Lower leg skin (tissue), 4 donors: Measurements from ENCODE around the gene CDH23. TPM values are rescaled to one million over a fixed set of nuclear protein-coding genes. Genes with fewer than 3 reads are reported as not detected.

Source experiments
- DNase-seq, 2 donors: peaks; one replicate each; pipeline ENCODE4 v3.0.0-alpha.2; 2019; ENCODE audit warnings: low spot score in 2 of 2
- H3K4me3 ChIP-seq: fragments of 200-600 bp; sonication (generic); 2 replicates; pipeline ENCODE4 v1.5.1; 2017; ENCODE audit warnings: mild to moderate bottlenecking, low read depth; ENCODE audit not compliant: poor library complexity, severe bottlenecking
- CTCF ChIP-seq, 3 donors: fragments of 450-650 bp; IDR thresholded peaks; one replicate each; pipeline ENCODE4 v1.5.1; 2016; ENCODE audit warnings: antibody characterized with exemption in 3 of 3, mild to moderate bottlenecking in 3 of 3, moderate library complexity in 2 of 3
- POLR2A ChIP-seq, 2 donors: fragments of 450-650 bp; IDR thresholded peaks; one replicate each; pipeline ENCODE4 v1.6.1; 2016 to 2017; ENCODE audit warnings: antibody characterized with exemption in 2 of 2, mild to moderate bottlenecking in 1 of 2, moderate library complexity in 1 of 2
- WGBS, 2 donors: methylation state at CpG; one replicate each; pipeline ENCODE4 v1.1.5; 2018; 5-methylcytosine and 5-hydroxymethylcytosine counted together
- intact Hi-C: fragments of 100-400 bp; cut with DNase I; formaldehyde crosslinking; loops from one replicate; pipeline ENCODE4 v1.15.0; 2023; ENCODE audit warnings: low total_unique reads
- total RNA-seq, 4 donors: library from RNA; depleted of rRNA; stranded (reverse); fragments of >200 nt; gene quantifications; one replicate each; pipeline ENCODE4 v1.1.0, GENCODE V29; 2016

The CDH23 gene
- total RNA-seq, 4 donors from 2014 or later = 1.7 to 9.2 (median 2.6) TPM

DNA sequence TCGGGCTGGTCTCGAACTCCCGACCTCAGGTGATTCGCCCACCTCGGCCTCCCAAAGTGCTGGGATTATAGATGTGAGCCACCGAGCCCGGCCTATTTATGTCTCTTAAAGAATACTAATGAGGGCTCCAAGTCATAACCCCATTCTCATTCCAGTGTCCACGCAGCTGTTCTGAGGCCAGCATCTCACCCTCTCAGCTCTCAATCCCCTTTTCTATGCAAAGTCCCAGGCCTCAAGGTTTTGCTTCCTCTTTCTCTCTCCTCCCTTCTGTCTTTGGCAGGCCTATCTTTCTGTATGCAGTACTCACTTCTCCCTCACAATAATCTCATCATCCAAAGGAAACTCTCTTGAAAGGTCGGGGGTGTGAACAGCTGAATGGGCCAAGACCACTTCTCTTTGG lies 404.6 kb downstream of the CDH23 start:
- WGBS, 2 donors = 93% methylated on average over 9 of the region's 9 CpGs
- no peak for TF ChIP-seq CTCF (IDR thresholded peaks at IDR 0.05)
- TF ChIP-seq POLR2A (IDR thresholded peaks at IDR 0.05) = no peak
- DNase-seq = no peak
- intact Hi-C loops = no loop called here
- H3K4me3 ChIP-seq = no peak overlapping the region

GRCh38 chr10:71802235-71802634 lies 405.5 kb downstream of the CDH23 start:
- no peak for DNase-seq
- WGBS, 2 donors = 93 to 94% methylated on average over 6 of the region's 6 CpGs
- no peak overlapping the region for H3K4me3 ChIP-seq
- no peak for TF ChIP-seq POLR2A (IDR thresholded peaks at IDR 0.05)
- no peak for TF ChIP-seq CTCF (IDR thresholded peaks at IDR 0.05)
- intact Hi-C loops = no loop called here

DNA sequence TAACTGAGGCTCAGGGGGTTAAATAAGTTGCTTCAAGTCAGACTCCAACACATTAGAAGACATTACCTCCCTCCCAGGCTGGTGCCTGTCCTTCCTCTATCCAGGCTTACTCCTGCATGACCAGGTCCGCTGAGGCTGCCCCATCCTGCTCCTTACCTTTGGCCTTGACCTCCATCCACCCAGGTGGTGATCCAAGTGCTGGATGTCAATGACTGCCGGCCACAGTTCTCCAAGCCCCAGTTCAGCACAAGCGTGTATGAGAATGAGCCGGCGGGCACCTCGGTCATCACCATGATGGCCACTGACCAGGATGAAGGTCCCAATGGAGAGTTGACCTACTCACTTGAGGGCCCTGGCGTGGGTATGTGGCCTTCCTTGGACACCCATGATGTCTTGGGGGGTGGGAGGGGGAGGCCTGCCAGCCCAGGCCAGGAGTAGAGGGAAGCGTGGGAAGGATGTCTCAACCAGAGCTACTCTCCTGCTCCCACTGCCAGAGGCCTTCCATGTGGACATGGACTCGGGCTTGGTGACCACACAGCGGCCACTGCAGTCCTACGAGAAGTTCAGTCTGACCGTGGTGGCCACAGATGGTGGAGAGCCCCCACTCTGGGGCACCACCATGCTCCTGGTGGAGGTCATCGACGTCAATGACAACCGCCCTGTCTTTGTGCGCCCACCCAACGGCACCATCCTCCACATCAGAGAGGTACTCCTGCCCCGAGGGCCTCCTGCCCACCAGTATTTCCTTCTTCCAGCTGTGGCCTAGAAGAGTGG lies 406.2 kb downstream of the CDH23 start:
- intact Hi-C loops = no loop called here
- no peak overlapping the region for H3K4me3 ChIP-seq
- DNase-seq = no peak
- TF ChIP-seq CTCF (IDR thresholded peaks at IDR 0.05) (no peak), POLR2A (IDR thresholded peaks at IDR 0.05) (no peak)
- WGBS, 2 donors = 89 to 91% methylated on average over 18 of the region's 18 CpGs

- intact Hi-C loops = no loop called here
- peak in 1 of 2 donors; percentile 32 for DNase-seq
- no peak overlapping the region for H3K4me3 ChIP-seq
- no peak for TF ChIP-seq POLR2A (IDR thresholded peaks at IDR 0.05)
- TF ChIP-seq CTCF (IDR thresholded peaks at IDR 0.05) = no peak
- 47 to 52% methylated on average over 4 of the region's 4 CpGs for WGBS, 2 donors
Observed at GRCh38 chr10:71804077-71804476, 407.4 kb downstream of the CDH23 start.

DNA sequence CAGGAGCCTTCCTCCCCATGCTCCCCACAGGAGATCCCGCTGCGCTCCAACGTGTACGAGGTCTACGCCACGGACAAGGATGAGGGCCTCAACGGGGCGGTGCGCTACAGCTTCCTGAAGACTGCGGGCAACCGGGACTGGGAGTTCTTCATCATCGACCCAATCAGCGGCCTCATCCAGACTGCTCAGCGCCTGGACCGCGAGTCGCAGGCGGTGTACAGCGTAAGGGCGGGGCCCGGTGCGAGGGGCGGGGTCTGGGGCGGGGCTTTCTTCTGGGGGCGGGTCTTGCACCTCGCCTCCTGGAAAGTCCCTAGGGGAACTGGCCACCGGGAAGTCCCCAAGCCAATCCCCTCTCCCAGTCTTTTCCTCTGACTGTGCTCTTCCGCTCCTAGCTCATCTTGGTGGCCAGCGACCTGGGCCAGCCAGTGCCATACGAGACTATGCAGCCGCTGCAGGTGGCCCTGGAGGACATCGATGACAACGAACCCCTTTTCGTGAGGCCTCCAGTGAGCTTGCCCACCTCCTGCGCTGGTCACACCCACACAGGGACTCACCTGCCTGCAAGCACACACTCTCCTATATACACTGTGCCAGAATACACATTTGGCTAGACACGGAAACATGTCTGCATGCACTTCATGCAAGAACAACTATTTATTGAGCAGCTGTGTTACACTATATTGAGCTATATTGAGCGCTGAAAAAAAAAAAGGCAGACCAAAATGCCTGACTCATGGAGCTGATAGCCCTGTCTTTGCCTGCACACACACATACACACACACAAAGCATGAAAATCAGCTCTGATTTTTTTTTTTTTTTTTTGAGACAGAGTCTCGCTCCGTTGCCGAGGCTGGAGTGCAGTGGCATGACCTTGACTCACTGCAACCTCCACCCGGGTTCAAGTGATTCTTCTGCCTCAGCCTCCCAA lies 409.3 kb downstream of the CDH23 start:
- no peak overlapping the region for H3K4me3 ChIP-seq
- intact Hi-C loops = no loop called here
- 35 to 44% methylated on average over 33 to 37 of the region's 41 CpGs for WGBS, 2 donors
- no peak for DNase-seq
- TF ChIP-seq POLR2A (IDR thresholded peaks at IDR 0.05) (no peak), CTCF (IDR thresholded peaks at IDR 0.05) (no peak)
